A172 (cell line): ENCODE results near the gene KIF9. TPM values are rescaled to one million over a fixed set of nuclear protein-coding genes. Genes with fewer than 3 reads are reported as not detected.
"Not testable (repeated sequence)": the region's sequence is repeated elsewhere in the genome, so short reads cannot be mapped to it uniquely, and the experiment has no call there.

ENCODE experiments used
- DNase-seq: peaks from one replicate; pipeline ENCODE4 v3.0.0-alpha.2; 2015; ENCODE audit warnings: low spot score
- total RNA-seq: library from RNA; depleted of rRNA; stranded (reverse); fragments of >200 nt; shearing (Covaris generic); gene quantifications from 2 replicates; pipeline ENCODE4 v1.2.3, GENCODE V29; 2014; rRNA removed

Gene KIF9
- total RNA-seq, 1 experiment from 2014 or later = 9.1 TPM

DNA sequence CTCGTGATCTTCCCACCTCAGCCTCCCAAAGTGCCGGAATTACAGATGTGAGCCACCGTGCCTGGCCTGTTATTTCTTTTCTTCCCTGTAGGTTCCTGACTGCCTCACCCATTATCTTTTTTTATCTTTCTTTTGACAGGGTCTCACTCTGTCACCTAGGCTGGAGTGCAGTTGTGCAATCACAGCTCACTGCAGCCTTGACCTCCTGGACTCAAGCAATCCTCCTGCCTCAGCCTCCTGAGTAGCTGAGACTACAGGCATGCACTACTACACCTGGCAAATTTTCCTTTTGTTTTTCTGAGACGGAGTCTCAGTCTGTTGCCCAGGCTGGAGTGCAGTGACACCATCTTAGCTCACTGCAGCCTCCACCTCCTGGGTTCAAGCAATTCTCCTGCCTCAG lies 100.9 kb downstream of the KIF9 start:
- not testable (repeated sequence) for DNase-seq

DNA sequence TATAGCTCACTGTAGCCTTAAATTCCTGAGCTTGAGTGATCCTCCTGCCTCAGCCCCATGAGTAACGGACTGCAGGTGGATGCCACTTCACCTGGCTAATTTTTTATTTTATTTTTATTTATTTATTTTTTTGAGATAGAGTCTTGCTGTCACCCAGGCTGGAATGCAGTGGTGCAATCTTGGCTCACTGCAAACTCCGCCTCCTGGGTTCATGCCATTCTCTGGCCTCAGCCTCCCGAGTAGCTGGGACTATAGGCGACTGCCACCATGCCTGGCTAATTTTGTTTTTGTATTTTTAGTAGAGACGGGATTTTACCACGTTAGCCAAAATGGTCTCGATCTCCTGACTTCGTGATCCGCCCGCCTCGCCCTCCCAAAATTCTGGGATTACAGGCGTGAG lies 102.6 kb downstream of the KIF9 start:
- DNase-seq = not testable (repeated sequence)

Other genes with a start within 250 kb of the KIF9 start
- 22.6 and 25.2 TPM in 2 replicates for gene SETD2, start 118.7 kb downstream of the KIF9 start, total RNA-seq
- gene KLHL18, start 145 bp upstream of the KIF9 start, total RNA-seq = 12.1 and 14.9 TPM in 2 replicates
- gene PTPN23, start 98.2 kb upstream of the KIF9 start, total RNA-seq = 12.1 and 15.1 TPM in 2 replicates
- gene SCAP, start 193.1 kb upstream of the KIF9 start, total RNA-seq = 55.1 and 60.6 TPM in 2 replicates
- gene ELP6, start 230.9 kb upstream of the KIF9 start, total RNA-seq = 31.0 and 31.5 TPM in 2 replicates